ENCODE measurements around the gene ERICH3.

GRCh38 chr1:74583397-74583796 lies 90.2 kb downstream of the ERICH3 start:
- TF ChIP-seq POLR2A (IDR thresholded peaks at IDR 0.05) (no peak), CTCF (IDR thresholded peaks at IDR 0.05) (no peak)
